ENCODE data around the gene TNRC6A. TPM values are rescaled to one million over a fixed set of nuclear protein-coding genes. Genes with fewer than 3 reads are reported as not detected.
"Not testable (repeated sequence)": the region's sequence is repeated elsewhere in the genome, so short reads cannot be mapped to it uniquely, and the experiment has no call there.

TNRC6A gene
- total and polyA plus RNA-seq, 4 donors: 10.3 to 93.0 (median 29.8) TPM

DNA sequence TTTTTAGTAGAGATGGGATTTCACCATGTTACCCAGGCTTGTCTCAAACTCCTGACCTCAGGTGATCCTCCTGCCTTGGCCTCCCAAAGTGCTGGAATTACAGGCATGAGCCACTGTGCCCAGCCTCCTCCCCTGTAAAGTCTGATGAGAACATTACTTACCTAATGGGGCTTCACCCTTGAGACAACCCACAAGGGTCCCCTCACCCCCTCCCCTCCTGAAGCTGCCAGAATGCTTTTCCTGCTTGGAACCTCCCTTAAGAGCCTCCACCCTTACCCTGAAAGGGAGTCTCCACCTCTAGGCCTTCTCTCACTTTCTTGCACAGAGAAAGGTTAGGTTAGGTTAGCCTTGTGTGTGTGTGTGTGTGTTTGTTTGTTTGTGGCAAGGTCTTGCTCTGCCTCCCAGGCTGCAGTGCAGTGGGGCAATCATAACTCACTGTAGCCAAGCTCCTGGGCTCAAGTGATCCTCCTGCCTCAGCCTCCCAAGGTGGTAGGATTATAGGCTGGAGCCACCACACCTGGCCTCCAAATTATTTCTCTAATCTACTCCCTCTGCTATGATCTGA is 125.2 kb downstream of the TNRC6A start:
- DNase-seq (no peak), ATAC-seq (ENCODE audit: insufficient read depth, low FRiP score) (no peak)
- TF ChIP-seq, protein P1, sequence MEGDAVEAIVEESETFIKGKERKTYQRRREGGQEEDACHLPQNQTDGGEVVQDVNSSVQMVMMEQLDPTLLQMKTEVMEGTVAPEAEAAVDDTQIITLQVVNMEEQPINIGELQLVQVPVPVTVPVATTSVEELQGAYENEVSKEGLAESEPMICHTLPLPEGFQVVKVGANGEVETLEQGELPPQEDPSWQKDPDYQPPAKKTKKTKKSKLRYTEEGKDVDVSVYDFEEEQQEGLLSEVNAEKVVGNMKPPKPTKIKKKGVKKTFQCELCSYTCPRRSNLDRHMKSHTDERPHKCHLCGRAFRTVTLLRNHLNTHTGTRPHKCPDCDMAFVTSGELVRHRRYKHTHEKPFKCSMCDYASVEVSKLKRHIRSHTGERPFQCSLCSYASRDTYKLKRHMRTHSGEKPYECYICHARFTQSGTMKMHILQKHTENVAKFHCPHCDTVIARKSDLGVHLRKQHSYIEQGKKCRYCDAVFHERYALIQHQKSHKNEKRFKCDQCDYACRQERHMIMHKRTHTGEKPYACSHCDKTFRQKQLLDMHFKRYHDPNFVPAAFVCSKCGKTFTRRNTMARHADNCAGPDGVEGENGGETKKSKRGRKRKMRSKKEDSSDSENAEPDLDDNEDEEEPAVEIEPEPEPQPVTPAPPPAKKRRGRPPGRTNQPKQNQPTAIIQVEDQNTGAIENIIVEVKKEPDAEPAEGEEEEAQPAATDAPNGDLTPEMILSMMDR (IDR thresholded peaks at IDR 0.05; ENCODE audit: control extremely low read depth, extremely low read depth): no peak
- H3K9me3 ChIP-seq (ENCODE audit: control insufficient read depth in 4 of 4, insufficient read depth in 3 of 4, low read length in 3 of 4): peaks cover 0 to 3% (median 0%) of the 10 kb centered on the region in 4 donors
- H3K36me3 ChIP-seq (ENCODE audit: control insufficient read depth in 4 of 4, insufficient read depth in 4 of 4, low read length in 4 of 4): no peaks in the 10 kb centered on the region
- no peak overlapping the region for H3K4me3 ChIP-seq
- H3K27me3 ChIP-seq (ENCODE audit: control insufficient read depth in 3 of 3, insufficient read depth in 3 of 3, low read length in 2 of 3): peaks cover 0 to 7% (median 0%) of the 10 kb centered on the region in 3 donors
- peaks cover 0 to 4% (median 0%) of the 10 kb centered on the region in 5 donors for H3K4me1 ChIP-seq (ENCODE audit: control insufficient read depth in 5 of 5, insufficient read depth in 5 of 5, low read length in 5 of 5)
- H3K9ac ChIP-seq (ENCODE audit: insufficient read depth in 1 of 2, low read length in 2 of 2): no peak overlapping the region
- H3K27ac ChIP-seq (ENCODE audit: low read depth in 1 of 2, low read length in 1 of 2): no peak overlapping the region

DNA sequence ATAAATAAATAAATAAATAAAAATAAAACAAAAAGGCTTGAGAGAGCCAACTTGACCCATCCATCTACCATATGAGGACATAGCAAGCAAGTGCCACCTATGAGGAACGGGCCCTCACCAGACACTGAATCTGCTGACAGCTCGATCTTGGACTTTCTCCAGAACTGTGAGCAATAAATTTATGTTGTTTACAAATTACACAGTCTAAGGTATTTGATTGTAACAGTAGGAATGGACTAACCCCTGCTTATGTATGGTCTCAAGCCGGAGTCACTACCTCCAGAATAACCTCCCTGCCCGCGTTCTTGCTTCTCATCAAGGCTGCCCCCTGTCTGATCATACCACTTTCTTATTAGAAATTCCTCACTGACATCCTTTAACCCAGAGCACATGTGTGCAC is 126.2 kb downstream of the TNRC6A start:
- no peaks in the 10 kb centered on the region for H3K36me3 ChIP-seq (ENCODE audit: control insufficient read depth in 4 of 4, insufficient read depth in 4 of 4, low read length in 4 of 4)
- no peak overlapping the region for H3K9ac ChIP-seq (ENCODE audit: insufficient read depth in 1 of 2, low read length in 2 of 2)
- H3K27ac ChIP-seq (ENCODE audit: low read depth in 1 of 2, low read length in 1 of 2): no peak overlapping the region
- peaks cover 0 to 3% (median 0%) of the 10 kb centered on the region in 4 donors for H3K9me3 ChIP-seq (ENCODE audit: control insufficient read depth in 4 of 4, insufficient read depth in 3 of 4, low read length in 3 of 4)
- H3K4me1 ChIP-seq (ENCODE audit: control insufficient read depth in 5 of 5, insufficient read depth in 5 of 5, low read length in 5 of 5): peaks cover 0 to 4% (median 0%) of the 10 kb centered on the region in 5 donors
- 73% methylated on average over 5 of the region's 5 CpGs for WGBS, 2 donors
- no peak for ATAC-seq (ENCODE audit: insufficient read depth, low FRiP score)
- DNase-seq: no peak
- TF ChIP-seq, protein P1 (IDR thresholded peaks at IDR 0.05; ENCODE audit: control extremely low read depth, extremely low read depth): no peak
- peaks cover 0 to 7% (median 0%) of the 10 kb centered on the region in 3 donors for H3K27me3 ChIP-seq (ENCODE audit: control insufficient read depth in 3 of 3, insufficient read depth in 3 of 3, low read length in 2 of 3)
- no peak overlapping the region for H3K4me3 ChIP-seq

DNA sequence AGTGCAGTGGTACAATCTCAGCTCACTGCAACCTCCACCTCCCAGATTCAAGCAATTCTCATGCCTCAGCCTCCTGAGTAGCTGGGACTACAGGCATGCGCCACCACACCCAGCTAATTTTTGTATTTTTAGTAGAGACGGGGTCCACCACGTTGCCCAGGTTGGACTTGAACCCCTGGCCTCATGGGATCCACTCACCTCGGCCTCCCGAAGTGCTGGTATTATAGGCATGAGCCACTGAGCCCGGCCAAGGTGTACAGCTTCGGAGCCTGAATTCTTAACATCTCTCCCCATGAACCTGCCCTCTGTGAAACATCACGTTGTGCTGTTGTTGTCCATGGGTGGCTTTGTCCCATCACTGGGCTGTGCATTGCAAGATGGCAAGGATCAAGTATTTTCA is 127.4 kb downstream of the TNRC6A start:
- H3K27me3 ChIP-seq (ENCODE audit: control insufficient read depth in 3 of 3, insufficient read depth in 3 of 3, low read length in 2 of 3); DNase-seq; H3K4me1 ChIP-seq (ENCODE audit: control insufficient read depth in 5 of 5, insufficient read depth in 5 of 5, low read length in 5 of 5); H3K9me3 ChIP-seq (ENCODE audit: control insufficient read depth in 4 of 4, insufficient read depth in 3 of 4, low read length in 3 of 4); H3K4me3 ChIP-seq; ATAC-seq (ENCODE audit: insufficient read depth, low FRiP score); H3K9ac ChIP-seq (ENCODE audit: insufficient read depth in 1 of 2, low read length in 2 of 2); H3K36me3 ChIP-seq (ENCODE audit: control insufficient read depth in 4 of 4, insufficient read depth in 4 of 4, low read length in 4 of 4); H3K27ac ChIP-seq (ENCODE audit: low read depth in 1 of 2, low read length in 1 of 2): not testable (repeated sequence)
- 85 to 90% methylated on average over 8 of the region's 8 CpGs for WGBS, 2 donors

DNA sequence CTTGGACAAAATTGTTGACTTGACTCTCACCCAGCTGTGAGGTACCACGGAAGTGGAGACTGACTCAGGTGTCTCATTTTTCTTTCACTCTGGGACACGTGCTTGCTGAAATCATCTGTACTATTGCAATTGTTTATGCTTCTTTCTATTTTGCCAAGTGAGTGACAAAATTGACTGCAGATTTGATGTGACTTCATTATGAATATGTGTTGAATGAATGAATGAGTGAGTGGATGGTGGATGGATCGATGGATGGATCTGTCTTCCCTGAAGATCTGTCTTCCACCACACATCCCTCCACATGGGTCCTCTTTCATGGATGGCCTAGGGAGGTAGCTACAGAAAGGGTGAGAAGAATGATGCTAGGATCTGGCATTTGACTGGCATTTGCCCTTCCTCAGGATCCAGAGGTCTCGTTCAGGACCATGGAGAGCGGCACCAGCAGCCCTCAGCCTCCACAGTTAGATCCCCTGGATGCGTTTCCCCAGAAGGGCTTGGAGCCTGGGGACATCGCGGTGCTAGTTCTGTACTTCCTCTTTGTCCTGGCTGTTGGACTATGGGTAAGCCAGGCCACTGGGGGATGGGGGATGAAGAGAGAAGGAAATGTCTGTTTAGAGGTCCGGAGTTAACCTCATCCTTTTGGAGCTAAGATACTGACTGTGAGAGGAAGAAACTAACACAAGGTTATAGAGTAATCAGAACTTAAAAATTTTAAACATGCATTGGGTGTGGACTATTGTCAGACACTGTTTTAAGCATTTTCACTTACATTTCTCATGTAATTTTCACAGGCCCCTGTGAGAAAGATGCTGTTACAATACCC is 129.0 kb downstream of the TNRC6A start:
- Histone ChIP-seq H3K27me3 (ENCODE audit: control insufficient read depth in 3 of 3, insufficient read depth in 3 of 3, low read length in 2 of 3) (peaks cover 0 to 4% (median 0%) of the 10 kb centered on the region in 3 donors), H3K36me3 (ENCODE audit: control insufficient read depth in 4 of 4, insufficient read depth in 4 of 4, low read length in 4 of 4) (no peaks in the 10 kb centered on the region), H3K4me3 (no peak overlapping the region), H3K27ac (ENCODE audit: low read depth in 1 of 2, low read length in 1 of 2) (no peak overlapping the region), H3K4me1 (ENCODE audit: control insufficient read depth in 5 of 5, insufficient read depth in 5 of 5, low read length in 5 of 5) (peaks cover 0 to 4% (median 0%) of the 10 kb centered on the region in 5 donors), H3K9me3 (ENCODE audit: control insufficient read depth in 4 of 4, insufficient read depth in 3 of 4, low read length in 3 of 4) (no peaks in the 10 kb centered on the region), H3K9ac (ENCODE audit: insufficient read depth in 1 of 2, low read length in 2 of 2) (no peak overlapping the region)
- peak; percentile 74 to 75 (median 74) for DNase-seq
- WGBS, 2 donors: 23 to 24% methylated on average over 9 of the region's 9 CpGs
- ATAC-seq (ENCODE audit: insufficient read depth, low FRiP score): no peak
- TF ChIP-seq, protein P1 (IDR thresholded peaks at IDR 0.05; ENCODE audit: control extremely low read depth, extremely low read depth): no peak

All from lung (tissue), 12 donors.